Thoracic aorta (tissue), 2 donors: ENCODE measurements around the gene VMAC. TPM values are rescaled to one million over a fixed set of nuclear protein-coding genes. Genes with fewer than 3 reads are reported as not detected.

Experiments
- ATAC-seq: fragments of 150-250 bp; one replicate; pipeline ENCODE4 v1.8.0; 2017; ENCODE audit warnings: low read depth; ENCODE audit not compliant: insufficient number of reproducible peaks, low FRiP score
- DNase-seq: peaks from one replicate; pipeline ENCODE4 v3.0.0-alpha.2; 2020; ENCODE audit warnings: low spot score
- H3K27ac ChIP-seq, 2 donors: fragments of 200-600 bp; sonication (generic); 1 replicate in 1 of 2; 2 replicates in 1 of 2; pipeline ENCODE4 v1.5.1; 2016; ENCODE audit warnings: mild to moderate bottlenecking in 2 of 2, moderate library complexity in 2 of 2
- H3K27me3 ChIP-seq: fragments of 200-600 bp; sonication (generic); replicated peaks from 2 replicates; pipeline ENCODE4 v1.6.0; 2016; ENCODE audit warnings: mild to moderate bottlenecking; ENCODE audit not compliant: insufficient read depth
- H3K36me3 ChIP-seq: fragments of 200-600 bp; sonication (generic); one replicate; pipeline ENCODE4 v1.5.1; 2016
- H3K4me1 ChIP-seq, 2 donors: fragments of 200-600 bp; sonication (generic); 1 replicate in 1 of 2; 2 replicates in 1 of 2; pipeline versions ENCODE4 v1.5.1 to v1.6.0; 2016; ENCODE audit warnings: low read depth in 2 of 2, mild to moderate bottlenecking in 1 of 2; ENCODE audit not compliant: control insufficient read depth in 1 of 2
- H3K4me3 ChIP-seq: fragments of 200-600 bp; sonication (generic); 2 replicates; pipeline ENCODE4 v1.5.1; 2016; ENCODE audit warnings: mild to moderate bottlenecking
- H3K9me3 ChIP-seq: fragments of 200-600 bp; sonication (generic); 2 replicates; pipeline ENCODE4 v1.5.1; 2016
- total RNA-seq, 2 donors: library from RNA; depleted of rRNA; stranded (reverse); fragments of >200 nt; gene quantifications; one replicate each; pipeline versions ENCODE4 v1.1.0 to v1.2.3, GENCODE V29; 2016
- TF ChIP-seq, protein P1 (sequence below): fragments of 200-600 bp; sonication (generic); IDR thresholded peaks from one replicate; pipeline ENCODE4 v1.5.1; 2019; ENCODE audit warnings: antibody characterized with exemption

Gene VMAC
- total RNA-seq, 2 donors from 2014 or later: 13.3 to 13.6 TPM

- peak overlapping the region; percentile 81 to 86 for H3K27ac ChIP-seq
- peaks cover 18 to 24% of the 10 kb centered on the region in 2 donors for H3K4me1 ChIP-seq
- H3K36me3 ChIP-seq: peaks cover 11% of the 10 kb centered on the region
- no peak for DNase-seq
- H3K4me3 ChIP-seq: peak overlapping the region; percentile 92
- H3K9me3 ChIP-seq: no peaks in the 10 kb centered on the region
- TF ChIP-seq, protein P1, sequence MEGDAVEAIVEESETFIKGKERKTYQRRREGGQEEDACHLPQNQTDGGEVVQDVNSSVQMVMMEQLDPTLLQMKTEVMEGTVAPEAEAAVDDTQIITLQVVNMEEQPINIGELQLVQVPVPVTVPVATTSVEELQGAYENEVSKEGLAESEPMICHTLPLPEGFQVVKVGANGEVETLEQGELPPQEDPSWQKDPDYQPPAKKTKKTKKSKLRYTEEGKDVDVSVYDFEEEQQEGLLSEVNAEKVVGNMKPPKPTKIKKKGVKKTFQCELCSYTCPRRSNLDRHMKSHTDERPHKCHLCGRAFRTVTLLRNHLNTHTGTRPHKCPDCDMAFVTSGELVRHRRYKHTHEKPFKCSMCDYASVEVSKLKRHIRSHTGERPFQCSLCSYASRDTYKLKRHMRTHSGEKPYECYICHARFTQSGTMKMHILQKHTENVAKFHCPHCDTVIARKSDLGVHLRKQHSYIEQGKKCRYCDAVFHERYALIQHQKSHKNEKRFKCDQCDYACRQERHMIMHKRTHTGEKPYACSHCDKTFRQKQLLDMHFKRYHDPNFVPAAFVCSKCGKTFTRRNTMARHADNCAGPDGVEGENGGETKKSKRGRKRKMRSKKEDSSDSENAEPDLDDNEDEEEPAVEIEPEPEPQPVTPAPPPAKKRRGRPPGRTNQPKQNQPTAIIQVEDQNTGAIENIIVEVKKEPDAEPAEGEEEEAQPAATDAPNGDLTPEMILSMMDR: no peak
- ATAC-seq: no peak
- no peaks in the 10 kb centered on the region for H3K27me3 ChIP-seq
Observed at GRCh38 chr19:5905114-5905778, 574 bp downstream of the VMAC start.

DNA sequence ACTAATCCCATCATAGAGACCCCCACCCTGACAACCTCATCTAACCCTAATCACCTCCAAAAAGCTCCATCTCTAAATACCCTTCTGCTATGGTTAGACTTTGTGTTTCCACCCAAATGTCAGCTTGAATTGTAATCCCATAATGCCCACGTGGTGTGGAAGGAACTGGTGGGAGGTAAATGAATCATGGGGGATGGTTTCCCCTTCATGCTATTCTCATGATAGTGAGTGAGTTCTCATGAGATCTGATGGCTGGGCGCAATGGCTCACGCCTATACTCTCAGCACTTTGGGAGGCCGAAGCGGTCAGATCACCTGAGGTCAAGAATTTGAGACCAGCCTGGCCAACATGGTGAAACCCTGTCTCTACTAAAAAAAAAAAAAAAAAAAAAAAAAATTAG is 2.6 kb downstream of the VMAC start:
- Histone ChIP-seq H3K27me3 (no peaks in the 10 kb centered on the region), H3K4me1 (peaks cover 16 to 22% of the 10 kb centered on the region in 2 donors), H3K36me3 (peaks cover 11% of the 10 kb centered on the region), H3K4me3 (no peak overlapping the region), H3K27ac (no peak overlapping the region), H3K9me3 (no peaks in the 10 kb centered on the region)
- DNase-seq (no peak), ATAC-seq (no peak)
- TF ChIP-seq, protein P1: no peak

DNA sequence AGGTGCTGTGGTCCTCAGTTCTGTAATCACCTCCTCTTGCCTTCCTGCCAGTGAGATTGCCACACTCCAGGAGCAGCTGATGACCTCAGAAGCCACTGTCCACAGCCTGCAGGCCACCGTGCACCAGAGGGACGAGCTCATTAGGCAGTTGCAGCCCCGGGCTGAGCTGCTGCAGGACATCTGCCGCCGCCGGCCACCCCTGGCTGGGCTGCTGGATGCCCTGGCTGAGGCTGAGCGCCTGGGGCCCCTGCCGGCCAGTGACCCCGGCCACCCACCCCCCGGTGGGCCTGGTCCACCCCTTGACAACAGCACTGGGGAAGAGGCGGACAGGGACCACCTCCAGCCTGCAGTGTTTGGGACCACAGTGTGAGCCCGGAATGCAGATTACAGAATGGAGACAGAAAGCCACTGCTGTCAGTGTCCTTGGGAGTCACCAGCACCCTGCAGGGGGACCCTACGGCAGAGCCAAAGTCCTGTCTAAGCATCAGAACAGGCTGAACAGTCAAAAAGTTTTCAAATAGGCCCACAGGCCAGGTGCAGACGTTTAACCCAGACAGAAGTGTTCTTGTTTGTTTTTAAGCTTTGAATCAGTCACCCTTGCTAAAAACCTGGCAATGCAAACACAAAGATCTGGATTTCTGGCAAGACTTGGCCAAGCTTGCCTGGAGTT is 4.2 kb downstream of the VMAC start:
- H3K27me3 ChIP-seq: no peaks in the 10 kb centered on the region
- no peaks in the 10 kb centered on the region for H3K9me3 ChIP-seq
- H3K4me3 ChIP-seq: no peak overlapping the region
- no peak overlapping the region for H3K27ac ChIP-seq
- DNase-seq (no peak), ATAC-seq (no peak)
- TF ChIP-seq, protein P1: no peak
- H3K36me3 ChIP-seq: peaks cover 11% of the 10 kb centered on the region
- peaks cover 8 to 15% of the 10 kb centered on the region in 2 donors for H3K4me1 ChIP-seq

DNA sequence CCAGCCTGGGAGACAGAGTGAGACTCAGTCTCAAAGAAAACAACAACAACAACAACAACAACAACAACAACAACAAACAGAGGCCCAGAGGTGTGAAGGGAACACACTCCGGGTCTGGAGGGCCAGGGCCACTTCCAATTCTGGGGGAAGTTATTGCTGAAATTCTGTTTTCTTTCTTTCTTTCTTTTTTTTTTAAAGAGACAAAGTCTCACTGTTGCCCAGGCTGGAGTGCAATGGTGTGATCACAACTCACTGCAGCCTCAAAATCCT is 5.9 kb downstream of the VMAC start:
- Histone ChIP-seq H3K27me3 (no peaks in the 10 kb centered on the region), H3K36me3 (peaks cover 15% of the 10 kb centered on the region), H3K27ac (no peak overlapping the region), H3K4me3 (no peak overlapping the region), H3K4me1 (peaks cover 2 to 14% of the 10 kb centered on the region in 2 donors), H3K9me3 (no peaks in the 10 kb centered on the region)
- no peak for ATAC-seq
- no peak for DNase-seq
- TF ChIP-seq, protein P1: no peak

DNA sequence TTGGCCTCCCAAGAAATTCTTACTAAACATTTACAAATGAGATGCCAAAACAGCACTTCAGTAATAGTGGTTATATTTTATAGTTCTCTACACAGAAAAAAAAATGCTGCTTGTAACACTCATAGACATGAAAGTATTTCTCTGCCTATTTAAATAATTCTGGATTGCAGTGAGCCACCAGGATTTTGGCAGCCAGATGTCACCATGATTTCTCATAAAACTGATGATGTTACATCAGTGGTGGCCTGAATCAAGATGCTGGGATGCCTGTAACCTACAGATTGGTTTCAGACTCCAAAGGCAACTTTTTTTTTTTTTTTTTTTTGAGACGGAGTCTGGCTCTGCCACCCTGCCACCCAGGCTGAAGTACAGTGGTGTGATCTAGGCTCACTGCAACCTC is 6.7 kb downstream of the VMAC start:
- Histone ChIP-seq H3K36me3 (peaks cover 22% of the 10 kb centered on the region), H3K27me3 (no peaks in the 10 kb centered on the region), H3K4me1 (peaks cover 0 to 8% of the 10 kb centered on the region in 2 donors), H3K9me3 (no peaks in the 10 kb centered on the region), H3K27ac (no peak overlapping the region), H3K4me3 (no peak overlapping the region)
- ATAC-seq (no peak), DNase-seq (no peak)
- TF ChIP-seq, protein P1: no peak
